SK-N-SH (cell line): ENCODE data around the gene ADGRA1. TPM values are rescaled to one million over a fixed set of nuclear protein-coding genes. Genes with fewer than 3 reads are reported as not detected.

Experiments used
- CTCF ChIA-PET: fragments of 300-600, 350-600 bp; formaldehyde crosslinking; extraction: SDS; loops from one replicate; lab custom pipeline; 2021; lab: Yijun Ruan, JAX
- POLR2A ChIA-PET: fragments of 350-600 bp; sonication (Branson Sonifier 250); formaldehyde crosslinking; extraction: SDS; loops from one replicate; lab custom pipeline; 2020; ENCODE audit warnings: antibody characterized with exemption, inconsistent platforms; lab: Yijun Ruan, JAX
- DNase-seq: peaks from one replicate; pipeline ENCODE4 v3.0.0; 2012
- H2AFZ ChIP-seq: fragments of 200-600 bp; sonication (generic); 2 replicates; pipeline ENCODE4 v1.8.1; 2016; ENCODE audit warnings: antibody characterized with exemption, mild to moderate bottlenecking, low read depth
- H3F3A ChIP-seq: fragments of 200-600 bp; sonication (generic); replicated peaks from 2 replicates; pipeline ENCODE3; 2016; ENCODE audit warnings: antibody characterized with exemption, mild to moderate bottlenecking; ENCODE audit not compliant: insufficient read depth
- H3K27ac ChIP-seq, 2 experiments: fragments of 200-500 bp in 1 of 2; fragments of 200-600 bp in 1 of 2; sonication (Bioruptor generic) in 1 of 2; sonication (generic), shearing (Covaris generic) in 1 of 2; 2 replicates each; pipeline versions ENCODE4 v1.5.1 to v1.6.1; 2014 to 2016; ENCODE audit warnings: low read depth in 2 of 2, inconsistent platforms in 1 of 2, low read length in 1 of 2, mild to moderate bottlenecking in 1 of 2, mixed read lengths in 1 of 2
- H3K27me3 ChIP-seq: fragments of 200-600 bp; sonication (generic), shearing (Covaris generic); 2 replicates; pipeline ENCODE4 v1.6.1; 2016; ENCODE audit warnings: mixed run types; ENCODE audit not compliant: insufficient read depth
- H3K36me3 ChIP-seq, 2 experiments: fragments of 200-500 bp in 1 of 2; fragments of 200-600 bp in 1 of 2; sonication (Bioruptor generic) in 1 of 2; sonication (generic) in 1 of 2; replicated peaks in 1 of 2; 2 replicates each; pipeline versions ENCODE3 to v1.5.1; 2014 to 2016; ENCODE audit warnings: low read length in 1 of 2, mild to moderate bottlenecking in 1 of 2; ENCODE audit not compliant: insufficient read depth in 2 of 2, control insufficient read depth in 1 of 2
- H3K4me1 ChIP-seq, 2 experiments: fragments of 200-500 bp in 1 of 2; fragments of 200-600 bp in 1 of 2; sonication (Bioruptor generic) in 1 of 2; sonication (generic), shearing (Covaris generic) in 1 of 2; 2 replicates each; pipeline versions ENCODE4 v1.5.1 to v1.6.1; 2014 to 2016; ENCODE audit warnings: low read depth in 1 of 2, low read length in 1 of 2, mixed run types in 1 of 2; ENCODE audit not compliant: insufficient read depth in 2 of 2, control insufficient read depth in 1 of 2
- H3K4me2 ChIP-seq: fragments of 200-600 bp; sonication (generic), shearing (Covaris generic); 2 replicates; pipeline ENCODE4 v1.6.1; 2017; ENCODE audit warnings: mixed run types
- H3K4me3 ChIP-seq, 2 experiments: fragments of 200-500 bp in 1 of 2; fragments of 200-600 bp in 1 of 2; sonication (Bioruptor generic) in 1 of 2; sonication (generic), shearing (Covaris generic) in 1 of 2; 2 replicates each; pipeline versions ENCODE4 v1.5.1 to v1.8.1; 2014 to 2016; ENCODE audit warnings: low read depth in 2 of 2, inconsistent platforms in 1 of 2, low read length in 1 of 2, mild to moderate bottlenecking in 1 of 2, mixed read lengths in 1 of 2, moderate library complexity in 1 of 2
- H3K79me2 ChIP-seq: fragments of 200-600 bp; sonication (generic); 2 replicates; pipeline ENCODE4 v1.8.1; 2017; ENCODE audit warnings: mild to moderate bottlenecking; ENCODE audit not compliant: insufficient read depth
- H3K9ac ChIP-seq: fragments of 200-600 bp; sonication (generic); 2 replicates; pipeline ENCODE4 v1.6.1; 2017; ENCODE audit warnings: mixed run types
- H3K9me2 ChIP-seq: fragments of 200-600 bp; sonication (generic); 2 replicates; pipeline ENCODE4 v1.6.1; 2017; ENCODE audit warnings: mixed run types
- H3K9me3 ChIP-seq: fragments of 200-600 bp; sonication (generic); 2 replicates; pipeline ENCODE4 v1.6.1; 2017; ENCODE audit warnings: mixed run types, mild to moderate bottlenecking, moderate library complexity
- H4K20me1 ChIP-seq: fragments of 200-600 bp; sonication (generic); 2 replicates; pipeline ENCODE4 v1.6.1; 2017; ENCODE audit warnings: mild to moderate bottlenecking, mixed run types; ENCODE audit not compliant: insufficient read depth
- EP300 ChIP-seq, 2 experiments: IDR thresholded peaks; 2 replicates each; pipeline versions ENCODE4 v1.4.0 to v1.6.1; 2012; ENCODE audit warnings: borderline replicate concordance in 1 of 2, low read depth in 1 of 2, low read length in 1 of 2
- EZH2phosphoT487 ChIP-seq: fragments of 200-600 bp; sonication (generic); IDR thresholded peaks from 2 replicates; pipeline ENCODE4 v1.6.1; 2017; ENCODE audit warnings: low read depth, mixed run types, mild to moderate bottlenecking, antibody characterized with exemption, moderate library complexity, borderline replicate concordance
- GATA2 ChIP-seq: sonication (generic); formaldehyde crosslinking; IDR thresholded peaks from 2 replicates; pipeline ENCODE4 v1.5.0; 2020; ENCODE audit warnings: mild to moderate bottlenecking, missing genetic modification reagents
- NRF1 ChIP-seq: IDR thresholded peaks from 2 replicates; pipeline ENCODE4 v1.6.1; 2012; ENCODE audit warnings: low read depth, mild to moderate bottlenecking, low read length
- REST ChIP-seq: IDR thresholded peaks from 2 replicates; pipeline ENCODE4 v1.6.1; 2012; ENCODE audit warnings: mild to moderate bottlenecking, low read depth, low read length, moderate library complexity
- TCF12 ChIP-seq: IDR thresholded peaks from 2 replicates; pipeline ENCODE4 v1.4.0; 2012
- YY1 ChIP-seq: IDR thresholded peaks from 2 replicates; pipeline ENCODE4 v1.4.0; 2012; ENCODE audit warnings: low read depth, mild to moderate bottlenecking
- whole genome bisulfite sequencing: methylation state at CpG from one replicate; pipeline ENCODE4 v1.1.6; 2017; ENCODE audit warnings: low lambda C conversion rate; 5-methylcytosine and 5-hydroxymethylcytosine counted together
- polyA plus RNA-seq, 3 experiments: library from polyadenylated mRNA; depleted of rRNA; stranded (reverse); fragments of >200 nt; gene quantifications; 2 replicates each; pipeline ENCODE4 v1.2.3, GENCODE V29; 2012

Gene ADGRA1
- polyA plus RNA-seq, 1 of the 3 experiments (the other 2 are of a cell fraction) = not detected

GRCh38 chr10:133180965-133181639 lies 93.4 kb downstream of the ADGRA1 start:
- Histone ChIP-seq H3K4me3 (no peak overlapping the region), H3K9me2 (no peaks in the 10 kb centered on the region), H3K36me3 (no peaks in the 10 kb centered on the region), H3K4me2 (no peak overlapping the region), H3K4me1 (peaks cover 0 to 7% of the 10 kb centered on the region in 2 experiments; a peak in 1 of 4 replicates), H3K9me3 (no peaks in the 10 kb centered on the region), H3K79me2 (no peaks in the 10 kb centered on the region), H3K9ac (no peak overlapping the region), H4K20me1 (no peaks in the 10 kb centered on the region), H3K27me3 (no peaks in the 10 kb centered on the region; the same call in 1 of the 2 replicates), H2AFZ (no peak overlapping the region), H3F3A (peaks cover 13% of the 10 kb centered on the region), H3K27ac (no peak overlapping the region)
- CTCF ChIA-PET = no interaction called here
- DNase-seq = no peak
- WGBS = 16% methylated on average over 2 of the region's 23 CpGs
- no peak for TF ChIP-seq NRF1
- no peak for TF ChIP-seq TCF12
- no peak for TF ChIP-seq YY1
- no peak for TF ChIP-seq GATA2 (CRISPR knock-in tag)
- TF ChIP-seq REST = no peak
- TF ChIP-seq EZH2phosphoT487 = no peak
- no peak for TF ChIP-seq EP300 (IDR thresholded peaks at IDR 0.05; ENCODE audit: borderline replicate concordance in 1 of 2, low read depth in 1 of 2, low read length in 1 of 2)
- POLR2A ChIA-PET = no interaction called here

Other genes starting within 250 kb of the ADGRA1 start
- gene CFAP46, start 145.4 kb upstream of the ADGRA1 start, polyA plus RNA-seq (2012; rRNA removed) = 3.9 and 4.9 TPM in 2 replicates
- gene KNDC1, start 72.3 kb downstream of the ADGRA1 start, polyA plus RNA-seq (2012; rRNA removed) = 1.4 TPM in 2 replicates
- gene UTF1, start 142.3 kb downstream of the ADGRA1 start, polyA plus RNA-seq (2012; rRNA removed) = not detected in 2 replicates
- not detected in 2 replicates for gene VENTX, start 149.9 kb downstream of the ADGRA1 start, polyA plus RNA-seq (2012; rRNA removed)
- 1.6 and 1.7 TPM in 2 replicates for gene ADAM8, start 188.9 kb downstream of the ADGRA1 start, polyA plus RNA-seq (2012; rRNA removed)
- 47.4 and 49.1 TPM in 2 replicates for gene TUBGCP2, start 220.9 kb downstream of the ADGRA1 start, polyA plus RNA-seq (2012; rRNA removed)
- gene ZNF511, start 221.0 kb downstream of the ADGRA1 start, polyA plus RNA-seq (2012; rRNA removed) = 43.5 and 62.3 TPM in 2 replicates
- gene CALY, start 249.0 kb downstream of the ADGRA1 start, polyA plus RNA-seq (2012; rRNA removed) = 3.3 TPM in 2 replicates